Skeletal muscle tissue (tissue), 4 donors: ENCODE results near the gene GOLGA6C. TPM values are rescaled to one million over a fixed set of nuclear protein-coding genes. Genes with fewer than 3 reads are reported as not detected.

Source experiments
- H3K27ac ChIP-seq: one replicate; pipeline ENCODE4 v1.7.0; 2013; ENCODE audit warnings: mild to moderate bottlenecking, low read depth, low read length, inconsistent platforms
- H3K27me3 ChIP-seq, 3 donors: one replicate each; pipeline ENCODE4 v1.7.0; 2013; ENCODE audit warnings: low read length in 3 of 3; ENCODE audit not compliant: control insufficient read depth in 3 of 3, insufficient read depth in 3 of 3
- H3K36me3 ChIP-seq, 3 donors: one replicate each; pipeline ENCODE4 v1.7.0; 2013; ENCODE audit warnings: low read length in 3 of 3; ENCODE audit not compliant: control insufficient read depth in 3 of 3, insufficient read depth in 3 of 3
- H3K4me1 ChIP-seq, 3 donors: one replicate each; pipeline ENCODE4 v1.7.0; 2013; ENCODE audit warnings: low read length in 3 of 3, mild to moderate bottlenecking in 3 of 3; ENCODE audit not compliant: control insufficient read depth in 3 of 3, insufficient read depth in 3 of 3
- H3K4me3 ChIP-seq, 3 donors: one replicate each; pipeline ENCODE4 v1.7.0; 2013; ENCODE audit warnings: low read length in 3 of 3
- H3K9ac ChIP-seq, 3 donors: one replicate each; pipeline ENCODE4 v1.7.0; 2013; ENCODE audit warnings: low read length in 3 of 3, mild to moderate bottlenecking in 3 of 3, moderate library complexity in 2 of 3, low read depth in 1 of 3
- H3K9me3 ChIP-seq, 3 donors: one replicate each; pipeline ENCODE4 v1.7.0; 2013; ENCODE audit warnings: low read length in 3 of 3; ENCODE audit not compliant: control insufficient read depth in 3 of 3
- total RNA-seq: library from RNA; depleted of rRNA; stranded (reverse); fragments of >200 nt; gene quantifications from one replicate; pipeline ENCODE4 v1.2.3, GENCODE V29; 2014
- donor health status: Osteomylitis.

Gene GOLGA6C
- total RNA-seq, 1 donor from 2014 or later, result not detected

DNA sequence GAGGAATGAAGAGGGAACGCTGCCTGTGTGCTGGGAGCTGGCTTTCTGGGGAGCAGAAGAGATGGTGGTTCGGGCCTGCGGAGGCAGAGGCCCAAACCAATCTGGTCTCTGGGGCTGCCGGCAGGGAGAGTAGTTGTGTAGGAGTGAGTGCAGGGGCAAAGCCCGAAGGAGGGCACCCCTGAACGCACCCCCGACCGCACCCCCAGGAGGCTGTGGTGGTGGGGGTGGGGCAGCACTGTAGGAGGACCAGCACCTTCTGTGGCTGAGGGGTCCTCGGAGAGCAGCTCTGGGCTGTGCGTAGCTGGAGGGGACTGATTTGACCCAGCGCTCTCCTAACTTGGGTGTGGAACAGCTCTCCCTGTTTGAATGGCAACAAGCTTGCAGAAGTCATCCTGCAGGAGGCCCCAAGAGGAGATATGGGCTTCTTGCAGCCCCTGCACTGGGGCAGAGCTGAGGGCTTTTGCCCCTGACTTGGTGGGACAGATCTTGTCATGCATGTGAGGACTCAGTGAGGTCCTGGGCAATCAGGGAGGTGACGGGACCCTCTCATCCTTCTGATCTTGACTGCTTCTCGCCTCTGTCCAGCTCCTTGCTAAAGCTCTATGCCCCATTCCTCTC is 30.4 kb upstream of the GOLGA6C start:
- no peak overlapping the region for H3K27ac ChIP-seq
- no peaks in the 10 kb centered on the region for H3K36me3 ChIP-seq
- no peak overlapping the region for H3K9ac ChIP-seq
- peaks cover 5 to 20% (median 12%) of the 10 kb centered on the region in 3 donors for H3K27me3 ChIP-seq
- no peak overlapping the region for H3K4me3 ChIP-seq
- H3K9me3 ChIP-seq, result no peaks in the 10 kb centered on the region
- peaks cover 0 to 2% (median 0%) of the 10 kb centered on the region in 3 donors for H3K4me1 ChIP-seq

DNA sequence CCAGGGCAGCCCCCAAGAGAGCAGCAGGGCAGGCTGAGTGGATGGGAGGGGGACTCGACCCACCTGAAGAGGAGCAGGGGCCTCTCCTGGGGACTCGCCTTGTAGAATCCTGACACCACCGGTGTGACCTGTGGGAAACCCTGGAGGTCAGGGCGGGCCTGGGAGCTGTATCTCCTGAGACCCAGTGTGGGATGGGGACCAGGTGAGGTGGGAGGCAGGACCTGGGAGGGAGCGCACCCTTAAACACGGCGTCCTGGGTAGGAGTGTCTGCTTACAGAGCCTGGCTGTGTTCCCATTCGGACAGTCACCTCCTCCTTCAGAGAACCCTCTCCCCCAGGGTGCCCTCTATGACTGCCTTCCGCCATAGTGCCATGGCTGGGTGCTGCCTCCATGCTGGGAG is 29.3 kb upstream of the GOLGA6C start:
- H3K27me3 ChIP-seq, result peaks cover 10 to 30% (median 22%) of the 10 kb centered on the region in 3 donors
- H3K9me3 ChIP-seq, result no peaks in the 10 kb centered on the region
- no peak overlapping the region for H3K4me3 ChIP-seq
- no peak overlapping the region for H3K27ac ChIP-seq
- H3K9ac ChIP-seq, result no peak overlapping the region
- H3K36me3 ChIP-seq, result no peaks in the 10 kb centered on the region
- H3K4me1 ChIP-seq, result peaks cover 0 to 2% (median 0%) of the 10 kb centered on the region in 3 donors

DNA sequence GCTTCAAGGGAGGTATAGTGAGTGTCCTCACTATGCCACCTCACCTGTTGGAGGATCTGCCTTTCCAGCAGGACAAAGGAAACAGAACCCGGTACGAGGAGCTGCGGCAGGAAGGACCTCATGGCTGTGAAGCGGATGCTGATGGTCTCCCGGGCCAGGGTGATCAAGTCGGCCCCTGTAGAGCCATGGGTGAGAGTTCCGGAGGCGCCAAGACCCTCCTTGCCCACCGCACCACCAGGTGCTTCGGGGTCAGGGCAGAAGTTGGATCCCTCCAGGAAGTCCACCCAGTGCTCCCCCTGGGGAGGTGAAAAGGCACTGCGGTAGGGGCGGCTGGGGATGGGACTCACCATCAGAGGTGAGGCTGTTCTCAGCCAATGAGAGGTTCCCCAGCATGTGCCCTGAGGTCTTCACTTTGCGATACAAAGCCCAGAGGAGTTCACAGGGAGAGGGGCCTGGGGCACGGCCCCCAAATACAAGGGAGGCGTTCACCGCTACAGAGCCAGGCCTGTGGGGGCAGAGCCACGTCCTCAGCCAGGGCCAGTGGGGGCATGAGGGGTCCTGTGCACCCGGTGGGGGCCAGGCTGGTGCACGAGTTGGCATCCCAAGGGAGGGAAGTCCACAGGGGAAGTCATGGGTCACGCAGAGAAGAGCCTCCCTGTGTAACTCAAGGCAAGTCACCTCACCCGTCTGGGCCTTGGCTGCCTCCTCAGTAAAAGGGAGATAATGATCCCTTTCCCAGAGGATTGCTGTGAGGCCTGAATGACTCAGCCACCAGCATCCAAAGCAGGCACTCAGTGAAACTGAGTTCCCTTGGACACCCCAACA is 28.7 kb upstream of the GOLGA6C start:
- H3K9me3 ChIP-seq, result no peaks in the 10 kb centered on the region
- H3K36me3 ChIP-seq, result no peaks in the 10 kb centered on the region
- no peak overlapping the region for H3K27ac ChIP-seq
- no peak overlapping the region for H3K4me3 ChIP-seq
- no peak overlapping the region for H3K9ac ChIP-seq
- H3K4me1 ChIP-seq, result peaks cover 0 to 2% (median 0%) of the 10 kb centered on the region in 3 donors
- H3K27me3 ChIP-seq, result peaks cover 10 to 36% (median 27%) of the 10 kb centered on the region in 3 donors

DNA sequence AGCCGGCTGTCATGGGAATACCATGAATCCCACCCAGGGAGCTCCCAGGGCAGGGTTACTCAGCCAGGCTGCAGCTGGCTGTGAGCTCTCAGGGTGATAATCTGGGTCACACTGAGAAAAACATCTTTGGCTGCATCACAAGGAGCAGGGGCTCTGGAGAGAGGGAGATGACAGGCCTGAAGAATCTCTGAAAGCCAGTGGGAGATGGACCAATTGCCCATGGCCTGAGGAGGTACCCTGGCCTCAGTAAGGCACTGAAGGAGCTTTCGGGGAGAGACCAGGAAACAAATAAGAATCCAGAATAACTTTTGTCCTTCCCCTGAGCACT is 28.2 kb upstream of the GOLGA6C start:
- Histone ChIP-seq H3K27ac (no peak overlapping the region), H3K9me3 (no peaks in the 10 kb centered on the region), H3K9ac (no peak overlapping the region)

DNA sequence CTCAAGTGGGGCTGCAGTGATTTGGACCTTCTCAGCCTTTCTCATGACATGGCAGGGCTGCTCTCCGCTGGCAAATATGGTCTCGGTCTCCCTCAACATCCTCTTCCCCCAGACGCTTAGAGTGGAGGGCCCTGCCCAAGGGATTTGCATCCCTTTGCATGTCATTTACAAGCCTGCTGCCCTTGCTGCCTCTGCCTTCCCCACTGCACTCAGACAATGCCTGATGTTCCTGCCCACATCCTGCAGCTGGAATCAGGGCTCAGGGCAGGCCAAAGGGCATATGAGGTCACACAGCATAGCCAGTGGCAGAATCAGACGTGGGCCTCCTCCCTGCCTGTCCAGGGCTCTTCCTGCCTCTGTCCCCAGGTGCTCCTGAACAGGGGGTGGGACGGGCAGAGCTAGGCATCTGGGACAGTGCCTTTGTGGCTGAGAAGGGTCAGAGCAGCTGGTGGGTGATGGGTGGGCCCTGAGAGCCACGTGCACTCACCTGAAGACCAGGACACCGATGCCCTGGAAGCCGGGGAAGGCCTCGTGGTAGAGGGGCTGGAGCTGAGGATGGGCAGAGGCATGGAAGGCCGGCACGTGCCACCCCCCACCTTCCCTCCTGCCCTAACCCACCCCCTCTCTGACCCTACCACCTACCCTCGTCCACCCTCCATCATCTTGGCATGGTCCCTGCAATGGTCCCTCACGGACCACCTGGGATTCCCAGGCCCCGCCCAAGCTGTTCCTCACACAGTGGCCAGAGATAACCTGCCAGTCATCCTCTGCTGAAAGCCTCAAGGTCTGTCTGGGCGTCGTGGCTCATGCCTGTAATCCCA is 27.4 kb upstream of the GOLGA6C start:
- no peaks in the 10 kb centered on the region for H3K36me3 ChIP-seq
- no peak overlapping the region for H3K9ac ChIP-seq
- H3K27ac ChIP-seq, result no peak overlapping the region
- H3K9me3 ChIP-seq, result no peaks in the 10 kb centered on the region
- H3K4me3 ChIP-seq, result no peak overlapping the region
- H3K27me3 ChIP-seq, result peaks cover 10 to 44% (median 37%) of the 10 kb centered on the region in 3 donors
- peaks cover 0 to 2% (median 0%) of the 10 kb centered on the region in 3 donors for H3K4me1 ChIP-seq

More for the DNA sequence above, 28.2 kb upstream of the GOLGA6C start:
- peaks cover 0 to 2% (median 0%) of the 10 kb centered on the region in 3 donors for H3K4me1 ChIP-seq
- peaks cover 10 to 41% (median 30%) of the 10 kb centered on the region in 3 donors for H3K27me3 ChIP-seq
- no peaks in the 10 kb centered on the region for H3K36me3 ChIP-seq
- no peak overlapping the region for H3K4me3 ChIP-seq

DNA sequence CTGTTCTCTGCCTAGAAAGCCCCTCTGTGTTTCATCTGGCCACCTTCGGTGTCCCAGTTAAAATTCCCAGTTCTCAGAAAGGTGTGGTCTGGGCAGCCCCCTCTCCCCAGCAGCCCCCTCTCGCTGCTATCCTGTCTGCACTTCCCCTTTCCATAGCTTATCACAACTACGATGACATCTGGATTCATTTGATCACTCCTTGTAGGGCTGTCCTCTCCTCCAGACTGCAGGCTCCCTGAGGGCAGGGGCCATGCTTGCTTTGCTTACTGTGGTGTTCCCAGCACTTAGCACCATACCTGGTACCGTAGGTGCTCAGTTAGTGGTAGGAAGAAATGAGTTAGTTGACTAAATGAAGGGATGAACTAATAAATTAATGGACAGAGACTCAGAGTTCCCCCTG is 26.3 kb upstream of the GOLGA6C start:
- no peaks in the 10 kb centered on the region for H3K36me3 ChIP-seq
- H3K4me1 ChIP-seq, result peaks cover 0 to 2% (median 0%) of the 10 kb centered on the region in 3 donors
- H3K27me3 ChIP-seq, result peaks cover 10 to 45% (median 39%) of the 10 kb centered on the region in 3 donors
- H3K9me3 ChIP-seq, result no peaks in the 10 kb centered on the region
- H3K9ac ChIP-seq, result no peak overlapping the region
- H3K27ac ChIP-seq, result no peak overlapping the region
- no peak overlapping the region for H3K4me3 ChIP-seq

DNA sequence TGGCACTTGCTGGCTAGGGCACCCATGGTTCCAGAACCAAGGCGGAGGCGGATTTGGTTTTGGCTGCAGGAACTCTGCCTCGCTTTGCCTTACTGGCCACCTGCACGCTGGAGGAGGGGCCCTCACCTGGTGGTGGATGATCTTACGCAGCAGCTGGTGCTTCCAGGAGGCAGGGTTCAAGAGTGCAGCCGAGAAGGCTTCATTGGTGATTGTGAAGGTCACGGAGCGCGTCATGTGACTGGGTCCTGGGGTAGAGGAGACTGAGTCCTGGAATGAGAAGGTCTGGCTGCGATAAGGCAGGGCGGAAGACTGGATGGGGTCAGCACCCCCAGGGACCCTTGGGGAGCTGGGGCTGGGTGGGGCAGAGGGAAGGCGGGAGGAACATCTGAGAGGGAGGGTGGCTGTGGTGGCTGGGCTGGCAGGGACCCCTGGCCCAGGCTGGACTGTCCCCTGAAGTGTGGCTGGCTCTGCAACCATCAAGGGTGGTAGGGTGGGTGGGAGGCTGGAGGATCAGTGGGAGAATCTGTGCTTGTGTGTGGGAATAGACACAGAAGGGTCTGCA is 25.8 kb upstream of the GOLGA6C start:
- Histone ChIP-seq H3K4me1 (peaks cover 0 to 2% (median 0%) of the 10 kb centered on the region in 3 donors), H3K9me3 (no peaks in the 10 kb centered on the region), H3K9ac (no peak overlapping the region), H3K36me3 (no peaks in the 10 kb centered on the region), H3K27me3 (peaks cover 11 to 47% (median 42%) of the 10 kb centered on the region in 3 donors), H3K27ac (no peak overlapping the region), H3K4me3 (no peak overlapping the region)

DNA sequence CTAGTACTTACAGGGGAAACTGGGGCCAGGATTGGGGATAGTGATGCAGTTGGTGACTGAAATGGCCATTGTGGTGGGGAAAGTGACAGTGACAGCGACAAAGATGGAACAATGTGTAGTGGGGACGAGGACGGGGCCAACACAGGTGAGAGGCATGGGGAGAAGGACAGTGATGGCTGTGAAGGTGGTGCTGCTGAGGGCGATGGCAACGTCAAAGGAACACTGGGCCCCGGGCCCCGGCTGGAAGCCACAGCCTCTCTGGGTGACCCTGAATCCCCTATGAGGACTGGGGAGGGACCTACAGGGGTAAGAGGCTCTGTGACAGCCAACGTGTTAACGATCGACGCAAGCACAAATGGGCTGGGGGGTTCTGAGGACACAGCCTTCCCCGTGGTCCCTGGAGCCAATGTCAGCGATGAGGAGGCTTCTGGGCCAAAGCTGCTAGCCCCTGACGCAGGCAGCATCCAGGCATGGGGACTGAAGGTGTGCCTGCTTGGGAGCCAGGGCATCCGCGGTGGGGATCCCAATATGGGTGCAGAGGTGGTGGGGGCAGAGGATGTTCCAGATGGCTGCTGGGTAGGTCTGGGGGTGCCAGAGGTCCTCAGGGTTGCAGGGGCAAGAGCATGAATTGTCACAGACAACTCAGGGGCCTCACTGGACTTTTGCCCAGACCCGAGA is 25.2 kb upstream of the GOLGA6C start:
- H3K9ac ChIP-seq, result no peak overlapping the region
- H3K9me3 ChIP-seq, result no peaks in the 10 kb centered on the region
- H3K27me3 ChIP-seq, result peaks cover 15 to 53% (median 48%) of the 10 kb centered on the region in 3 donors
- no peak overlapping the region for H3K4me3 ChIP-seq
- H3K4me1 ChIP-seq, result peaks cover 0 to 2% (median 0%) of the 10 kb centered on the region in 3 donors
- H3K36me3 ChIP-seq, result no peaks in the 10 kb centered on the region
- no peak overlapping the region for H3K27ac ChIP-seq

DNA sequence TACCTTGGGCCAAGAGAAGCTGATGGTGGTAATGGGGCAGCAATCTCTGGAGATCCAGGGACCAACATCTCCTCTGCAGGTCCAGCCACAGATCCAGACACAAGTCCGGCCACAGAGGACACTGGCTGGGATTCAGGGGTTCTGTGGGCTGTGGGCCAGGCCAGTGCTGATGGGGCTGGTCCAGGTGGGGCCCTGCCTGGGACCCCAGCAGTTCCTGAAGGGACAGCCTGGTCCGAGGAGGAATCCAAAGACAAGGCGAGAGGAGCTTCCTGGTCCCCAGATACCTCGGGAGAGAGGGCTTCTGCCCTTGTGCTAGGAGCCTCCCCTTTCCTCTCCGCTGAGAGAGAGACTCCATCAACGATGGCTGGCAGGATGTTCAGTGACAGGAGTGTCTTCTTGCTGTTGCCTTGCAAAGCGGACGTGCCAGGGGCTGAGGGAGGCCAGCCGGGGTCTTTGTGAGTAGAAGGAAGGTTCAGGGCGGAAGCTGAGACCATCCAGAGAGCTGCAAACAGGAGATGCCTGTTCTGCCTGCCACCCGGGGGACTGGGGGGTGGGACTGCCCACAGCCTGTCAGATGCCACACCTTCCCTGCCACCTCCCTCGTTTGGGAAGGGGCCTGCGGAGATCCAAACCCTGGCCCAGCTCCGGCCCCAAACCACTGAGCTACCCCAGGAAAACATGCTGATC is 24.5 kb upstream of the GOLGA6C start:
- Histone ChIP-seq H3K27ac (no peak overlapping the region), H3K4me1 (peaks cover 0 to 2% (median 0%) of the 10 kb centered on the region in 3 donors), H3K36me3 (no peaks in the 10 kb centered on the region), H3K4me3 (no peak overlapping the region), H3K9me3 (no peaks in the 10 kb centered on the region), H3K9ac (no peak overlapping the region), H3K27me3 (peaks cover 15 to 51% (median 48%) of the 10 kb centered on the region in 3 donors)
